ENCODE measurements around the gene MYL6.

Gene MYL6

DNA sequence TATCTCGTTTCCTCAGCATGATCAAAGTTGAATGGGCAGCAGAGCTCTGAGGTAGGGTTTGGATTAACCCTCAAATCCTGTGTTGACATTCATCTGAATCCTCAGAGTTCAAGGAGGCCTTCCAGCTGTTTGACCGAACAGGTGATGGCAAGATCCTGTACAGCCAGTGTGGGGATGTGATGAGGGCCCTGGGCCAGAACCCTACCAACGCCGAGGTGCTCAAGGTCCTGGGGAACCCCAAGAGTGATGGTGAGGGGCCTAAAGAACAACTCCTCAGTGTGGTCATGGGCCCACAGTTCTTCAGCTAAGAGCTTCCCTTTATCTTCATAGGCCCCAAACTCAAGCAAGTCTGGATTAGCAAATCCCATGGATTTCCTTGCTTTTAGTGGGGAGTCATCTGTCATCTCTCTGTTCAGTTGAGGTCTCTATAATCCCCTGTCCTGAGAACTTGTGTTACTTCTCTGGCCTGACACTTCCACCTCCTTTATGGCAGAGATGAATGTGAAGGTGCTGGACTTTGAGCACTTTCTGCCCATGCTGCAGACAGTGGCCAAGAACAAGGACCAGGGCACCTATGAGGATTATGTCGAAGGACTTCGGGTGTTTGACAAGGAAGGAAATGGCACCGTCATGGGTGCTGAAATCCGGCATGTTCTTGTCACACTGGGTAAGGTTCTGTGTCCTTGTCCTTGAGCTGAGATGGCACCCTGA is 1.5 kb downstream of the MYL6 start:
- DNase-seq (ENCODE audit: extremely low read depth, low read depth): no peak
- no peak for TF ChIP-seq CTCF (IDR thresholded peaks at IDR 0.05; ENCODE audit: low read depth, low read length)

DNA sequence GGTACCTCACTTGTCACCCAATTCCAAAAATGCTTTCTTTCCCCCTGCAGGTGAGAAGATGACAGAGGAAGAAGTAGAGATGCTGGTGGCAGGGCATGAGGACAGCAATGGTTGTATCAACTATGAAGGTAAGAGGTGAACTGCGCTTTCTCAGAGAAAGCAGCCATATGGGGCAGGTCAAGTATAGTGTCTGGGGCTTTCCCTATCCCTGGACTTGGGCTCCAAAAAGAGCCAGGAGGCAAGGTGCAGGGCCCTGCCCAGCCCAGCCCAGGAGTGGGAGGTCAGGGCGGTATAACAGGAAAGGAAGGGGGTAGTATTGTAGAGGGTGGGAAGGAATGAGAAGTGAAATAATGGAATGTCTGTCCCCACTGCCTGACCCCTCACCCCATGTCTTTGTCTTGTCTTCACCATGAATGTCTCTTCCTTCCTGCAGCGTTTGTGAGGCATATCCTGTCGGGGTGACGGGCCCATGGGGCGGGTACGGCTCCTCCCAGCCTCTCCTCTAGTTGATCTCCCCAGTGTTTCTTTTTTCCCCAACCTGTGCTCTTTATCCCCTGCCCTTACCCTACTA is 2.1 kb downstream of the MYL6 start:
- no peak for DNase-seq (ENCODE audit: extremely low read depth, low read depth)
- no peak for TF ChIP-seq CTCF (IDR thresholded peaks at IDR 0.05; ENCODE audit: low read depth, low read length)

GRCh38 chr12:56160894-56161689 is 2.9 kb downstream of the MYL6 start:
- DNase-seq (ENCODE audit: extremely low read depth, low read depth): no peak
- TF ChIP-seq CTCF (IDR thresholded peaks at IDR 0.05; ENCODE audit: low read depth, low read length): no peak

DNA sequence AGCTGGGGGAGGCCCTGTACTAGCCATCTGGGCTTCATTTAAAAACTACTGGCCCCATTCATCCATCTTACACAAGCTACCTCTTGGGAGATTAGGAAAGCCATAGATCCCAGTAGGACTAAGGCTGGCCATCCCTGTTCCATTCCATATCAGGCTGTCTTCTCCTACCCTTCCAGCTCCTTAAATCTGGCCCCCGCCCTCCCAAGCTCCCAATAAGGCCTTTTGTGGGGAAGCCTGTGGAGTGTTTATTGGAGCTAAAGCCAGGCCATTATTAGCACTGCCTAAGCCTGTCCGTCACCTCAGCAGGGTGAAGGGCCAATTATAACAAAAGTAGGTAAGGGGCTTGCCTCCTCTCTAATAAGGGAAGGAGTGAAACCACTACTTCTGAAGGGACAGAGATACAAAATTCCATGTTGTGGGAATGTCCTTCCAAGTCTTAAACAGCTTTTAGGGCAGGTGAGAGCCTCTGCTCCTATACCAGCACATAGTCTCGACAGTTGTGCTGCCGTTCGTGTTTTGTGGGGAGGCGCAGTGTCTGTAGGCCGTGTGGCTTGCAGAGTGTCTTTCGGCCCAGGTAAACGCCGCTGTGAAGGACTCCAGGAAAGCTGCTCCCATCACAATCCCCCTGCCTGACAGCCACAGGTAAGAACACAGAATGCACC is 3.7 kb downstream of the MYL6 start:
- TF ChIP-seq CTCF (IDR thresholded peaks at IDR 0.05; ENCODE audit: low read depth, low read length): no peak
- DNase-seq (ENCODE audit: extremely low read depth, low read depth): no peak

DNA sequence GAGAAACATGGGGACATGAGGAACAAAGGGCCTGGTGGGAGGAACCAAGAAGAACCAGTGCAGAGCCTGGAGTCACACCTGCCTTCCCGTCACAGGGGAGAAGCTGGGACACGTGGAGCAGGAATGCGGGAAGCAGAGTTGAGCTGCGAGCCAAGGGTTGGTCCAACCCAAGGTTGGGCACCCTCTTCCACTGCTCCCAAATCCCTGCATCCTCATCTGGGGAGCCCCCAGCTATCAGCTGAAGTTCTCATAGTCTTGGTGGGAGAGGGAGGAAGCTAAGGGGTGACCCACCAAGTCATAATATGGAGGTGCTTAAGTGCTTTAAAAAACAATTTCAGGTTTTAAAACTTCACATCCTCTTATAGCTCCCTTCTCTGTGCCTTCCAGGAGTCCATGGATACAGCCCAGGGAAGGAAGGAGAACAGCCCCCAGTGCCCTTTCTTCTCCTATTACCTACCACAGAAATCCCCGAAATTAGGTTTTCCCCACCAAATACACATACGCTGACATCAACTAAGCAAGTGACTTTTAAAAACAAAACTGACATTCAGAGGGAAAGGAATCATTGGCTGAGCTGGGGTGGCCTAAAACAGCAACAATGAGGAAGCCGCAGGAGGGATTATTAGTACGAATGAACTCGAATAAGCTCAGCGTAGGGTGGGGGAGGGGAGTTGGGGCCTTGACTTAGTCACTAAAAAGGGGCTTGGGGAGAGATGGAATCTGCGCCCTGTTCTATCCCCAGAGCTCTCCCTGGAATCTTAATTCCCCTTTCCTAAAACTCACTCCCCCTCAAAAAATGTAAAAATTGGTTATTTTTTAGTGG is 4.5 kb downstream of the MYL6 start:
- no peak for TF ChIP-seq CTCF (IDR thresholded peaks at IDR 0.05; ENCODE audit: low read depth, low read length)
- no peak for DNase-seq (ENCODE audit: extremely low read depth, low read depth)

GRCh38 chr12:56163533-56164344 is 5.6 kb downstream of the MYL6 start:
- no peak for DNase-seq (ENCODE audit: extremely low read depth, low read depth)
- TF ChIP-seq CTCF (IDR thresholded peaks at IDR 0.05; ENCODE audit: low read depth, low read length): no peak
